GM21423 (cell line): ENCODE results near the gene MAPK14.
"Not testable (repeated sequence)": the region's sequence is repeated elsewhere in the genome, so short reads cannot be mapped to it uniquely, and the experiment has no call there.

ENCODE experiments used
- ATAC-seq: cut with Tn5 transposase; IDR thresholded peaks from one replicate; pipeline ENCODE4 v1.9.1; 2021; ENCODE audit warnings: mild to moderate bottlenecking, moderate library complexity; ENCODE audit not compliant: unreplicated experiment

The MAPK14 gene

GRCh38 chr6:36027501-36028087 is at the start of gene MAPK14:
MAPK14 (plus strand) TSS chr6:36027808; CDS start chr6:36028158, 350 bp downstream.
- peak; percentile 85 for ATAC-seq

GRCh38 chr6:35980126-35980525 is 47.5 kb upstream of the MAPK14 start:
- not testable (repeated sequence) for ATAC-seq

- no peak for ATAC-seq
These were observed 46.5 kb upstream of the MAPK14 start for GRCh38 chr6:35980991-35981645.

GRCh38 chr6:35984701-35985100 is 42.9 kb upstream of the MAPK14 start:
- ATAC-seq, result no peak

GRCh38 chr6:35988047-35988446 is 39.6 kb upstream of the MAPK14 start:
- ATAC-seq, result not testable (repeated sequence)

- ATAC-seq, result no peak
These were observed 34.5 kb upstream of the MAPK14 start for GRCh38 chr6:35993150-35993549.

- no peak for ATAC-seq
These were observed 27.2 kb upstream of the MAPK14 start for GRCh38 chr6:36000451-36000850.

- no peak for ATAC-seq
These were observed 11.9 kb upstream of the MAPK14 start for GRCh38 chr6:36015666-36016065.

- no peak for ATAC-seq
These were observed 9.3 kb upstream of the MAPK14 start for GRCh38 chr6:36018339-36018738.

- ATAC-seq, result no peak
These were observed 8.4 kb upstream of the MAPK14 start for GRCh38 chr6:36019167-36019566.

GRCh38 chr6:36020154-36020553 is 7.5 kb upstream of the MAPK14 start:
- ATAC-seq, result no peak

GRCh38 chr6:36023996-36024795 is 3.4 kb upstream of the MAPK14 start, which contains the start of gene SLC26A8:
SLC26A8 (minus strand) TSS chr6:36024641; CDS start chr6:36019707, 4,934 bp downstream.
- no peak for ATAC-seq

GRCh38 chr6:36025260-36025931 is 2.2 kb upstream of the MAPK14 start:
- no peak for ATAC-seq

GRCh38 chr6:36025932-36026327 is 1.7 kb upstream of the MAPK14 start:
- no peak for ATAC-seq

GRCh38 chr6:36028088-36028876 is 674 bp downstream of the MAPK14 start:
- peak; percentile 13 for ATAC-seq

- no peak for ATAC-seq
These were observed 1.3 kb downstream of the MAPK14 start for GRCh38 chr6:36028877-36029324.

- no peak for ATAC-seq
These were observed 1.9 kb downstream of the MAPK14 start for GRCh38 chr6:36029464-36029863.

- no peak for ATAC-seq
These were observed 4.7 kb downstream of the MAPK14 start for GRCh38 chr6:36032261-36032660.

- ATAC-seq, result not testable (repeated sequence)
These were observed 5.5 kb downstream of the MAPK14 start for GRCh38 chr6:36033144-36033543.

GRCh38 chr6:36033935-36034334 is 6.3 kb downstream of the MAPK14 start:
- ATAC-seq, result no peak
